Natural killer cell treated with Interleukin-12 subunit alpha and Interleukin-12 subunit beta and Interleukin-15 and Interleukin-18, amount 100 ng/mL, for 72 hours (primary cell): ENCODE results near the gene ULBP3. TPM values are rescaled to one million over a fixed set of nuclear protein-coding genes. Genes with fewer than 3 reads are reported as not detected.
A peak's percentile ranks its signal among the peaks of the same experiment; 100 is the strongest.
"Not testable (repeated sequence)": the region's sequence is repeated elsewhere in the genome, so short reads cannot be mapped to it uniquely, and the experiment has no call there.

Experiments used
- ATAC-seq, 2 donors: fragments of 150-1000 bp; cut with Tn5 transposase in 1 of 2; sonication (Bioruptor Pico), chemical (Tn5 transposase) in 1 of 2; 2 replicates each; pipeline ENCODE4 v1.10.0; 2021
- DNase-seq: peaks from one replicate; pipeline ENCODE4 v3.0.0; 2022; ENCODE audit warnings: low spot score
- H3K27ac Mint-ChIP-seq, 2 donors: 1 replicate in 1 of 2; 2 replicates in 1 of 2; pipeline ENCODE4 v1.8.0; 2022; ENCODE audit warnings: mixed read lengths in 2 of 2, mild to moderate bottlenecking in 1 of 2, moderate library complexity in 1 of 2
- H3K27me3 Mint-ChIP-seq, 2 donors: 1 replicate in 1 of 2; 2 replicates in 1 of 2; pipeline ENCODE4 v1.8.0; 2022; ENCODE audit warnings: mixed read lengths in 2 of 2
- H3K36me3 Mint-ChIP-seq: one replicate; pipeline ENCODE4 v1.8.0; 2022; ENCODE audit warnings: mixed read lengths
- H3K4me1 Mint-ChIP-seq, 2 donors: 1 replicate in 1 of 2; 2 replicates in 1 of 2; pipeline ENCODE4 v1.8.0; 2022; ENCODE audit warnings: low read depth in 2 of 2, mixed read lengths in 2 of 2, mild to moderate bottlenecking in 1 of 2
- H3K4me3 Mint-ChIP-seq: one replicate; pipeline ENCODE4 v1.8.0; 2022; ENCODE audit warnings: mixed read lengths
- H3K9me3 Mint-ChIP-seq: 2 replicates; pipeline ENCODE4 v1.8.0; 2022; ENCODE audit warnings: mixed read lengths
- total RNA-seq, 2 donors: library from RNA; stranded (reverse); gene quantifications; one replicate each; pipeline ENCODE4 v1.2.3, GENCODE V29; 2022

Gene ULBP3
- total RNA-seq, 2 donors from 2014 or later, result 0.45 to 0.98 TPM

GRCh38 chr6:150013785-150014622 lies 54.9 kb downstream of the ULBP3 start:
- Mint-ChIP-seq H3K27me3 (peaks cover 59 to 82% of the 10 kb centered on the region in 2 donors), H3K4me1 (peaks cover 12 to 18% of the 10 kb centered on the region in 2 donors), H3K4me3 (peak overlapping the region; percentile 75)
- not testable (repeated sequence) for H3K36me3 Mint-ChIP-seq, H3K9me3 Mint-ChIP-seq, DNase-seq, H3K27ac Mint-ChIP-seq
- ATAC-seq, result peak in 1 of 2 donors; percentile 74

- not testable (repeated sequence) for H3K36me3 Mint-ChIP-seq, H3K9me3 Mint-ChIP-seq, ATAC-seq, DNase-seq, H3K4me3 Mint-ChIP-seq, H3K27ac Mint-ChIP-seq
- Mint-ChIP-seq H3K27me3 (peaks cover 63 to 81% of the 10 kb centered on the region in 2 donors), H3K4me1 (peaks cover 12 to 18% of the 10 kb centered on the region in 2 donors)
Measured at GRCh38 chr6:150012846-150013784, 55.8 kb downstream of the ULBP3 start.

Other genes starting within 250 kb of the ULBP3 start
- gene LRP11, start 204.8 kb downstream of the ULBP3 start, total RNA-seq, result 1 to 10 TPM; 1.6 to 2.9 TPM
- gene RAET1E, start 171.0 kb downstream of the ULBP3 start, total RNA-seq, result not detected
- gene RAET1G, start 146.0 kb downstream of the ULBP3 start, total RNA-seq, result under 1 TPM in 1 of 2 donors, not detected in 1; 0.43 TPM
- gene ULBP2, start 127.1 kb downstream of the ULBP3 start, total RNA-seq, result 1 to 10 TPM in 1 of 2 donors, under 1 TPM in 1; 0.98 to 4.0 TPM
- 1 to 10 TPM in 1 of 2 donors, under 1 TPM in 1; 0.31 to 1.5 TPM for gene ULBP1, start 105.2 kb downstream of the ULBP3 start, total RNA-seq
- not detected for gene RAET1L, start 43.6 kb downstream of the ULBP3 start, total RNA-seq
- gene PPP1R14C, start 73.9 kb upstream of the ULBP3 start, total RNA-seq, result under 1 TPM in 1 of 2 donors, not detected in 1; 0.73 TPM